ENCODE results near the gene CABS1.

- TF ChIP-seq CTCF (IDR thresholded peaks at IDR 0.05): no peak
- TF ChIP-seq POLR2A (IDR thresholded peaks at IDR 0.05; ENCODE audit: low read depth): no peak
Observed at GRCh38 chr4:70334681-70335080, at the start of gene CABS1.
